ENCODE results near the gene SCN4A.
"Not testable (repeated sequence)": the region's sequence is repeated elsewhere in the genome, so short reads cannot be mapped to it uniquely, and the experiment has no call there.

DNA sequence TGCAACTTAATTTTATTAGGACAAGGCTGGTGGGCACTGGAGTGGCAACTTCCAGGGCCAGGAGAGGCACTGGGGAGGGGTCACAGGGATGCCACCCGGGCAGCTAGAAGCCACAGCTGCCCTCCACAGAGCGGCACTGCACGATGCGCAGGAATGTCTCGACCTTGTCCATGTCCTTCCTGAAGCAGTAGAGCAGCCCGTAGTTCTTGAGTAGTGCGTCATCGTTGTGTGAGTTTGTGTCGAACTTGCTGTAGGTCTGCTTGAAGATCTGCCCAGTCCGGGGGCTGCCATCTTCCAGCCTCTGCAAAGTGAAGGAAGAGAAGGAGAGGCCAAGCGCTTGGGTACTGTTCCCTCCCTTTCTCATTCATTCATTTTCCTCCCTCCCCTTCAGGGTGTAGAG, 55.5 kb downstream of the SCN4A start:
- not testable (repeated sequence) for TF ChIP-seq POLR2A (IDR thresholded peaks at IDR 0.05; ENCODE audit: low read length); GATA1 (IDR thresholded peaks at IDR 0.05; ENCODE audit: low read depth, low read length)
